GM20431 (cell line): Measurements from ENCODE around the gene DIO1.

Experiments
- in situ Hi-C: fragments of 300-500 bp; cut with MseI, MboI; formaldehyde crosslinking; loops from one replicate; pipeline ENCODE4 v1.15.0; 2020; ENCODE audit warnings: low sequenced_read_pairs; ENCODE audit not compliant: unreplicated experiment

The DIO1 gene

DNA sequence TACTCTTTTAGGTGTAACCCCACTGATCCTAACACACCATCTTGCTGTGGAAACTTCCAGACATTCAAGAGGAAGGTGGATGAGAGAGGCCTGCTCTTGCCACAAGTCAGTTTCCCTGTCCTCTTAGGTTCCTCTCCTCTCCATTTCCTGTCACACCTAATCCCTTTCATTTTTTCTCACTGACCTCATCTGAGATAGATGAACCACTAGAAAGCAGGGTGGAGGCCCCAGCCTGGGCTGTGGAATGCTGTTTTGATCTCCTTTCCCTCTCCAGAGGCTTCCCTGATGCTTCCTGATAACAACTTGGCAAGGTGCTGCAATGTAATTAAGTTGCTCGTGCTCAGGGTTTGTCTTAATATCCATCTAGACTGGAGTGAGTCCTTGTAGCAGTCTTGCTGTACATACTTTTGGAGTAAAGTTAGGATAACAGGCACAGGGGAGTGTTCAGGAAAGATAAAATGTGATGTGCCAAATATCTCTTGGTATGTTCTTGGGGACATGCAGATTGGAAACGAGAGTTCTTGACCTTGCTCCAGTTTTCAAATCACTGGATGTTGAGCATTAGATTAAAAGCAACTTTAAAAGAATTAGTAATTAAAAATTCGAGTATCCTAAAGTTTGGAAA is 63.3 kb downstream of the DIO1 start:
- in situ Hi-C loops: loop anchor here (10.0 kb wide), 1 partner anchor 103 kb away; no protein-coding TSS in a partner anchor

DNA sequence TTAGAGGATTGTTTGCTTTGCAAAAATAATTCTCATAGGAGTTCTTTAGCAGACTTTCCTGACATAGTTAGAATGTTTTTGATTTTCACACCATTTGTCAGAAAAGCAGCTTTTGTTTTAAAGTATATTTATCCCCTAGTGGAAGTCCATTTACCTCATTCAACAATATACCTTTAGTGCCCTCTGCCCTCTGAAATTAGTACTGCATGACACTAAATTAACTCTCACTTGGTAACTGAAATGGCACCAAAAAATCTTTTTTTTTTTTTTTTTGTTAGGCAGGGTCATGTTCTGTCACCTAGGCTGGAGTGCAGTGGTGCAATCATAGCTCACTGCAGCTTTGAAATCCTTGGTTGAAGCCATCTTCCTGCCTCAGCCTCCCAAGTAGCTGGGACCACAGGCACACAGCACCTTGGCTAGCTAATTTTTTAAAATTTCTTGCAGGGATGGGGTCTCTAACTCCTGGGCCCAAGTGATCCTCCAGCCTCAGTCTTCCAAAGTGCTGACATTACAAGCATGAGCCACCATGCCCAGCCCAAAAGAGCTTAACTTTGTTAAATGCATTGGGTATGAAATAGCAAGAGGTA is 65.8 kb downstream of the DIO1 start:
- in situ Hi-C loops: loop anchor here (10.0 kb wide), 1 partner anchor 105 kb away; no protein-coding TSS in a partner anchor
